Measurements from ENCODE around the gene NFIX. TPM values are rescaled to one million over a fixed set of nuclear protein-coding genes. Genes with fewer than 3 reads are reported as not detected.

NFIX gene
- total RNA-seq, 1 donor from 2014 or later, result 146 TPM

GRCh38 chr19:13039211-13039789, 44.0 kb downstream of the NFIX start:
- H3K36me3 ChIP-seq, result no peaks in the 10 kb centered on the region
- peak overlapping the region; percentile 78 for H3K27ac ChIP-seq
- H3K4me3 ChIP-seq, result no peak overlapping the region
- ATAC-seq (no peak), DNase-seq (no peak)
- no peaks in the 10 kb centered on the region for H3K27me3 ChIP-seq (ENCODE audit: low read depth)
- intact Hi-C loops (cut with DNase I), result no loop called here
- no peaks in the 10 kb centered on the region for H3K9me3 ChIP-seq
- H3K4me1 ChIP-seq, result peaks cover 97% of the 10 kb centered on the region
- TF ChIP-seq, protein P1, sequence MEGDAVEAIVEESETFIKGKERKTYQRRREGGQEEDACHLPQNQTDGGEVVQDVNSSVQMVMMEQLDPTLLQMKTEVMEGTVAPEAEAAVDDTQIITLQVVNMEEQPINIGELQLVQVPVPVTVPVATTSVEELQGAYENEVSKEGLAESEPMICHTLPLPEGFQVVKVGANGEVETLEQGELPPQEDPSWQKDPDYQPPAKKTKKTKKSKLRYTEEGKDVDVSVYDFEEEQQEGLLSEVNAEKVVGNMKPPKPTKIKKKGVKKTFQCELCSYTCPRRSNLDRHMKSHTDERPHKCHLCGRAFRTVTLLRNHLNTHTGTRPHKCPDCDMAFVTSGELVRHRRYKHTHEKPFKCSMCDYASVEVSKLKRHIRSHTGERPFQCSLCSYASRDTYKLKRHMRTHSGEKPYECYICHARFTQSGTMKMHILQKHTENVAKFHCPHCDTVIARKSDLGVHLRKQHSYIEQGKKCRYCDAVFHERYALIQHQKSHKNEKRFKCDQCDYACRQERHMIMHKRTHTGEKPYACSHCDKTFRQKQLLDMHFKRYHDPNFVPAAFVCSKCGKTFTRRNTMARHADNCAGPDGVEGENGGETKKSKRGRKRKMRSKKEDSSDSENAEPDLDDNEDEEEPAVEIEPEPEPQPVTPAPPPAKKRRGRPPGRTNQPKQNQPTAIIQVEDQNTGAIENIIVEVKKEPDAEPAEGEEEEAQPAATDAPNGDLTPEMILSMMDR (IDR thresholded peaks at IDR 0.05), result no peak

DNA sequence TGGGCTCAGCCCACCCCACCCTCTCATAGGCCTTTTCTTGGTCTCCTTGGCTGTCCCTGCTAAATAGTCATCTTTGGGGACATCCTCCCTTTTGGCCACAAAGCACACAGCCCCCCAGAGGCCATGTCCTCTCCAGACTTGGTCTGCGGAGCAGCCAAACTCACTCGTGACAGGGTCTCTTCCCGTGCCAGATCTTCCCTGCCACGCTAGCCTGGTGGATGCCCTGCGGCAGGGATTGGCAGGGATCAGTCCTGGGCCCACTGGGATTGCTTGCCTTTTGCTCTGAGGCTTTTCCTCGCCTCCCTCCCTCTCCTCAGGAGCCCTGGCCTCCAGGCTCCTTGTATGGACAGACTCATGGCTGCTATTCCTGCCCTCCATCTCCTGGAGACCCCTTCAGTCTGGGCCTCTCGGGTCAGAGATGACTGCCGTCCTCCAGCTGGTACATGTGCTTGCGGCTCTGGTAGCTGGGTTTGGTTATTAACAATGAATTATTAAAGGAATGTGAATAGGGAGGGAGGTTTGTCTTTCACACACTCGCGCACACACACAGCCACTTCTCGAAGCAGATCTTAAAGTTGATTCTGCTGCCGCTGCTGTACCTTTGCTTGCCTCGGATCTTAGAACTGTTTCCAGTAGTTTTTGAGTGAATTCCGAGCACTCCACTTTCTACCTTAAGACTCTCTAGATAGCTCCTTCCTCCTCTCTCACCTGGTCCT, 45.1 kb downstream of the NFIX start:
- TF ChIP-seq, protein P1 (IDR thresholded peaks at IDR 0.05), result no peak
- intact Hi-C loops (cut with DNase I), result no loop called here
- ATAC-seq (peak; percentile 47 to 53), DNase-seq (no peak)
- Histone ChIP-seq H3K9me3 (no peaks in the 10 kb centered on the region), H3K4me1 (peaks cover 97% of the 10 kb centered on the region), H3K4me3 (no peak overlapping the region), H3K27ac (peak overlapping the region; percentile 65), H3K36me3 (no peaks in the 10 kb centered on the region), H3K27me3 (ENCODE audit: low read depth) (no peaks in the 10 kb centered on the region)

DNA sequence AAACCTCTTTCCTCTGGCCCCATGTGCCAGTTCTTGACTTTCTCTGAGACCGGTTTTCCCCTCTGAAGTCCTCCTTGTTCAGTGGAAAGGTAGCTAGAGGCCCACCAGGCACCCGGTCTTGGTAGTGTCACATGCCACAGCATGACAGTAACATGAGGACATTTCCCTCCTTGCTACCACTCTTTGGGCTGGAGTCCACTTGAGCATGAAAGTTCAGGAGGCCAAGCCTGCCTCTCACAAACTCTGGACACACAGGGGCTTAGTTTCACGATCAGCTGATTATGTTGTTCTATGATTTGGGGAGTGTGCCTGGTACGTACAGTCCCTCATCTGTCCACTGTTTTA, 45.6 kb downstream of the NFIX start:
- no peak overlapping the region for H3K4me3 ChIP-seq
- H3K4me1 ChIP-seq, result peaks cover 97% of the 10 kb centered on the region
- intact Hi-C loops (cut with DNase I), result no loop called here
- peak overlapping the region; percentile 65 for H3K27ac ChIP-seq
- ATAC-seq (no peak), DNase-seq (no peak)
- peaks cover 4% of the 10 kb centered on the region for H3K36me3 ChIP-seq
- TF ChIP-seq, protein P1 (IDR thresholded peaks at IDR 0.05), result no peak
- H3K27me3 ChIP-seq (ENCODE audit: low read depth), result no peaks in the 10 kb centered on the region
- H3K9me3 ChIP-seq, result no peaks in the 10 kb centered on the region

- no peaks in the 10 kb centered on the region for H3K27me3 ChIP-seq (ENCODE audit: low read depth)
- DNase-seq (no peak), ATAC-seq (no peak)
- H3K36me3 ChIP-seq, result peaks cover 6% of the 10 kb centered on the region
- no peaks in the 10 kb centered on the region for H3K9me3 ChIP-seq
- TF ChIP-seq, protein P1 (IDR thresholded peaks at IDR 0.05), result no peak
- H3K4me3 ChIP-seq, result no peak overlapping the region
- peaks cover 94% of the 10 kb centered on the region for H3K4me1 ChIP-seq
- H3K27ac ChIP-seq, result no peak overlapping the region
- intact Hi-C loops (cut with DNase I), result no loop called here
Observed at GRCh38 chr19:13042443-13043130, 47.3 kb downstream of the NFIX start.

DNA sequence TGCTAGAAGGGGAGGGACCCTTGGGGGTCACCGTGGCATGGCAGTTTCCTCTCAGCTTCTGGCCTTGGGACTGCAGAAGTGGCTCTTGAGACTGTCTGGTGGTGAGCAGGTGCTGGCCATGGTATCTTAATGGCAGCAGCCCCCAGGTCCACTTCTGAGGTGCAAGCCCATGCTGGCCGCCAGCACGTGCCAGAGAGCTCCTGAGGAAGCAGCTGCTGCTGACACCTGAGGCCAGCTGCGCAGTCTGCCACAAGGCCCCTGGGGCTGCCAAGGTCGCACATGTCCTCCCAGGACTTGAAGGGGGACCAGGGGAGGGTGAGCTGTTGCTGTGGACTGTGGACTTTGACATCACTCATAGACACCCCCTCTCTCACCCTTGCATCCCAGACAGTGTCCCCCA, 48.0 kb downstream of the NFIX start:
- intact Hi-C loops (cut with DNase I), result no loop called here

More for the DNA sequence above, 48.0 kb downstream of the NFIX start:
- ATAC-seq (no peak), DNase-seq (no peak)
- H3K36me3 ChIP-seq, result peaks cover 6% of the 10 kb centered on the region
- H3K4me3 ChIP-seq, result no peak overlapping the region
- TF ChIP-seq, protein P1 (IDR thresholded peaks at IDR 0.05), result no peak
- H3K27ac ChIP-seq, result peak overlapping the region; percentile 49
- no peaks in the 10 kb centered on the region for H3K27me3 ChIP-seq (ENCODE audit: low read depth)
- no peaks in the 10 kb centered on the region for H3K9me3 ChIP-seq
- H3K4me1 ChIP-seq, result peaks cover 93% of the 10 kb centered on the region
